ENCODE results near the gene HAGHL.

GRCh38 chr16:694187-694862 lies 32.6 kb upstream of the HAGHL start:
- TF ChIP-seq CTCF (IDR thresholded peaks at IDR 0.05) (no peak), POLR2A (IDR thresholded peaks at IDR 0.05) (no peak), EP300 (IDR thresholded peaks at IDR 0.05) (no peak)
